BLaER1 (cell line): Measurements from ENCODE around the gene ASF1A.

Experiments
- H3K27ac ChIP-seq: shearing (Covaris generic); formaldehyde crosslinking; 2 replicates; pipeline ENCODE4 v1.8.1; 2022
- H3K27me3 ChIP-seq: shearing (Covaris generic); formaldehyde crosslinking; 2 replicates; pipeline ENCODE4 v1.8.1; 2022
- H3K36me3 ChIP-seq: shearing (Covaris generic); formaldehyde crosslinking; 2 replicates; pipeline ENCODE4 v1.8.1; 2022
- H3K4me1 ChIP-seq: shearing (Covaris generic); formaldehyde crosslinking; 2 replicates; pipeline ENCODE4 v1.8.1; 2022
- H3K4me2 ChIP-seq: shearing (Covaris generic); formaldehyde crosslinking; 2 replicates; pipeline ENCODE4 v1.8.1; 2022
- H3K4me3 ChIP-seq: shearing (Covaris generic); formaldehyde crosslinking; 2 replicates; pipeline ENCODE4 v1.8.1; 2022
- H3K9ac ChIP-seq: shearing (Covaris generic); formaldehyde crosslinking; 2 replicates; pipeline ENCODE4 v1.8.1; 2022
- H3K9me3 ChIP-seq: shearing (Covaris generic); formaldehyde crosslinking; 2 replicates; pipeline ENCODE4 v1.8.1; 2022
- H4K20me1 ChIP-seq: shearing (Covaris generic); formaldehyde crosslinking; 2 replicates; pipeline ENCODE4 v1.8.1; 2022
- Cebpa-rat ChIP-seq: shearing (Covaris generic); IDR thresholded peaks from 2 replicates; pipeline ENCODE4 v1.8.1; 2022

The ASF1A gene

DNA sequence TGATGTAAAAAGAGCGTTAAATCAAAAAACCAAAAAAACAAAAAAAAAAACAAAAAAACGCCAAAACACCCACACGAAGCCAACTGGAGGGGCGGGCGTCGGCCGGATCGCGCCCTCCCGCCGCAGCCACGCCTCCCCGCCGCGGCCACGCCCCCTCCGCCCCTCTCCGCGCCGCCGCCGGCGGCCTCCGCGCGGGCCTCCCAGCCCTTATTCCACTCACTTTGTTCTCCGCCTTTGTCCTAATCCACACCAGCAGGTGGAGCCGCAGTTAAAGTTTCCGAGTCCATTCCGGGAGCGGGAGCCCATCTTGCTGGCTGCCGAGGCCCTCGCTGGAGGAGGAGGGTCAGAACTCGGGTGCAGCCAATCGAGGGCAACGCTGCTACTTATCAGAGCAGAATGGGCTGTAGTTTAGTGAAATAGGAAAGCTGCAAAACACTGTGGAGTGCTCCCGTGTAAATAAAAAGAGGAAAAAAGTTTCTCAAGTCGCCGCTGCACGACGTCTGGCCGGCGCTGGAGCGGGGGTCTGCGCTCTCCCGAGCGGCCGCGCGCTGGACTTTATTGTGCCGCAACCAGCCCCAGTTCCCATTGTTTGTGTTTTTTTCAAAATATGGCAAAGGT, at the start of gene ASF1A:
Gene ASF1A (plus strand): TSS at position 346 of the 618 bp plus-strand sequence. CDS start 262 bp downstream, at position 608.
- peaks cover 42% of the 10 kb centered on the region for H3K4me1 ChIP-seq
- H3K9me3 ChIP-seq = no peaks in the 10 kb centered on the region
- H3K27ac ChIP-seq = peak within 1 kb of the TSS; percentile 98
- H4K20me1 ChIP-seq = peaks cover 42% of the 10 kb centered on the region
- H3K36me3 ChIP-seq = peaks cover 16% of the 10 kb centered on the region
- peak within 1 kb of the TSS; percentile 95 for H3K4me3 ChIP-seq
- no peak for TF ChIP-seq Cebpa-rat
- H3K27me3 ChIP-seq = no peaks in the 10 kb centered on the region
- peak within 1 kb of the TSS; percentile 99 for H3K9ac ChIP-seq
- H3K4me2 ChIP-seq = peak within 1 kb of the TSS; percentile 77

- Histone ChIP-seq H3K4me3 (no peak overlapping the region), H3K27me3 (no peaks in the 10 kb centered on the region), H3K36me3 (peaks cover 15% of the 10 kb centered on the region), H3K4me2 (no peak overlapping the region), H3K27ac (no peak overlapping the region), H4K20me1 (no peaks in the 10 kb centered on the region), H3K4me1 (no peaks in the 10 kb centered on the region), H3K9ac (no peak overlapping the region), H3K9me3 (peaks cover 7% of the 10 kb centered on the region; the same call in 1 of the 2 replicates)
- no peak for TF ChIP-seq Cebpa-rat
Measured at GRCh38 chr6:118844915-118845314, 49.0 kb upstream of the ASF1A start.

- Histone ChIP-seq H3K4me3 (no peak overlapping the region), H3K4me1 (no peaks in the 10 kb centered on the region), H3K4me2 (no peak overlapping the region), H3K27ac (no peak overlapping the region), H3K9me3 (no peaks in the 10 kb centered on the region), H3K27me3 (no peaks in the 10 kb centered on the region), H3K36me3 (peaks cover 10% of the 10 kb centered on the region; the same call in 1 of the 2 replicates), H3K9ac (no peak overlapping the region), H4K20me1 (no peaks in the 10 kb centered on the region)
- TF ChIP-seq Cebpa-rat = no peak
Measured at GRCh38 chr6:118853408-118853807, 40.5 kb upstream of the ASF1A start.

DNA sequence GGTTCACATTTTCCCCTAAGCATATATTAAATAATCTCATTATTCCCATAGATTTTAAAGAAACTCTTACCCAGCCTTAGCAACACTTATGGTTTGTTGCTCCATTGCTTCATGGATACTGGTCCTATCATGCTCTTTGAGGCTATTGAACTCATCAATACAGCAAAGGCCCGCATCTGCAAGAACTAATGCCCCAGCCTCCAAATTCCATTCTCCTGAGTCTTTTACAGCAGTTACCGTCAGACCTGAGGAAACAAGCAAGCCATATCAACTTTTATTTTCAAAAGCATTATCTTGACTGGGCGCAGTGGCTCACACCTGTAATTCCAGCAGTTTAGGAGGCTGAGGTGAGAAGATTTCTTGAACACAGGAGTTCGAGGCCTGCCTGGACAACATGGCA, 37.7 kb upstream of the ASF1A start:
- TF ChIP-seq Cebpa-rat = no peak
- no peak overlapping the region for H3K9ac ChIP-seq
- H3K27me3 ChIP-seq = no peaks in the 10 kb centered on the region
- H3K27ac ChIP-seq = no peak overlapping the region
- H4K20me1 ChIP-seq = no peaks in the 10 kb centered on the region
- no peaks in the 10 kb centered on the region for H3K4me1 ChIP-seq
- peaks cover 13% of the 10 kb centered on the region for H3K36me3 ChIP-seq
- no peak overlapping the region for H3K4me2 ChIP-seq
- H3K9me3 ChIP-seq = peaks cover 19% of the 10 kb centered on the region
- H3K4me3 ChIP-seq = no peak overlapping the region

- Histone ChIP-seq H3K4me2 (no peak overlapping the region), H3K9me3 (peaks cover 34% of the 10 kb centered on the region), H3K4me1 (peaks cover 13% of the 10 kb centered on the region), H3K27me3 (no peaks in the 10 kb centered on the region), H3K36me3 (peaks cover 27% of the 10 kb centered on the region), H3K9ac (no peak overlapping the region), H3K4me3 (no peak overlapping the region), H3K27ac (no peak overlapping the region), H4K20me1 (no peaks in the 10 kb centered on the region)
- no peak for TF ChIP-seq Cebpa-rat
Measured at GRCh38 chr6:118859517-118860064, 34.4 kb upstream of the ASF1A start.

DNA sequence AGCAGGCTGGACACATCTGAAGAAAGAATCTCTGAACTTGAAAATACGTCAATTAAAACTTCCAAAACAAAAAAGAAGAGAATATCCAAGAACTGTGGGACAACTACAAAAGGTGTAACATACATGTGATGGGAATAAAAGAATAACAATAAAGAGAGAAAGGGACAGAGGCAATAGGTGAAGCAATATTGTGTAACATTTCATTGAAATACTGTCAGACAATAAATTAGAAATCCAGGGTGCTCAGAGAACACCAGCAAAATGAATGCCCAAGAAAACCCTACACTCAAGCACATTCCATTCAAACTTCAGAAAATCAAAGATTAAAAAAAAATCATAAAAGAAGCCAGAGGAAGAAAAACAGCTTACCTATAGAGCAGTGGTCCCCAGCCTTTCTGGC, 33.6 kb upstream of the ASF1A start:
- H4K20me1 ChIP-seq = no peaks in the 10 kb centered on the region
- TF ChIP-seq Cebpa-rat = no peak

DNA sequence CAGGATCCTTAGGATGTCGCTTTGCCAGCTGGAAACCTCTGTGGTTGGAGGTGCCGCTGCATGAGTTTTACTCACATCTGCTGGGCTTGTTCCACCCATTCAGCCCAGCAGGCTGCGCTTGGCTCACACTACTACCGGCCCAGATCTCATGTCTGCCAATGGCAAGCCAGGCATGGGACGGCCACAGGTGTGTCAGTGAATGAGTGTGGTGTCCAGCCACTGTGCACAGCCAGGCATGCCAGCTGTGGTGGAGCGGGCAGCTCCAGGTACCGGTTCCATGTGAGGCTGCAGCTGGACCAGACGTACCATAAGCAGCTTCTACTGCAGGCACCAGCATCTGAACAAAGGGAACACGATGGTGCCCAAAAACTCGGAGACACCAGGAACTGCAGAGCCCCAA, 33.1 kb upstream of the ASF1A start:
- Histone ChIP-seq H3K4me3 (no peak overlapping the region), H3K36me3 (peaks cover 25% of the 10 kb centered on the region), H3K9me3 (peaks cover 38% of the 10 kb centered on the region), H3K27ac (no peak overlapping the region), H3K9ac (no peak overlapping the region), H3K27me3 (no peaks in the 10 kb centered on the region), H3K4me2 (no peak overlapping the region), H3K4me1 (peaks cover 23% of the 10 kb centered on the region), H4K20me1 (no peaks in the 10 kb centered on the region)
- no peak for TF ChIP-seq Cebpa-rat

More for the DNA sequence above, 33.6 kb upstream of the ASF1A start:
- peaks cover 26% of the 10 kb centered on the region for H3K36me3 ChIP-seq
- H3K27ac ChIP-seq = no peak overlapping the region
- peaks cover 34% of the 10 kb centered on the region for H3K9me3 ChIP-seq
- no peak overlapping the region for H3K4me2 ChIP-seq
- no peaks in the 10 kb centered on the region for H3K27me3 ChIP-seq
- no peak overlapping the region for H3K9ac ChIP-seq
- H3K4me1 ChIP-seq = peaks cover 20% of the 10 kb centered on the region
- no peak overlapping the region for H3K4me3 ChIP-seq

GRCh38 chr6:118862443-118862842, 31.5 kb upstream of the ASF1A start:
- no peak overlapping the region for H3K9ac ChIP-seq
- H3K36me3 ChIP-seq = peaks cover 26% of the 10 kb centered on the region
- H3K9me3 ChIP-seq = peaks cover 52% of the 10 kb centered on the region
- no peaks in the 10 kb centered on the region for H3K27me3 ChIP-seq
- no peak overlapping the region for H3K4me3 ChIP-seq
- H4K20me1 ChIP-seq = no peaks in the 10 kb centered on the region
- no peak for TF ChIP-seq Cebpa-rat
- no peak overlapping the region for H3K27ac ChIP-seq
- peaks cover 23% of the 10 kb centered on the region for H3K4me1 ChIP-seq
- H3K4me2 ChIP-seq = no peak overlapping the region

- H3K4me2 ChIP-seq = peak overlapping the region; percentile 78
- H3K9me3 ChIP-seq = peaks cover 59% of the 10 kb centered on the region
- no peaks in the 10 kb centered on the region for H4K20me1 ChIP-seq
- peaks cover 26% of the 10 kb centered on the region for H3K36me3 ChIP-seq
- no peak for TF ChIP-seq Cebpa-rat
- H3K27me3 ChIP-seq = no peaks in the 10 kb centered on the region
- peak overlapping the region; percentile 67 for H3K9ac ChIP-seq
- H3K4me1 ChIP-seq = peaks cover 23% of the 10 kb centered on the region
- peak overlapping the region; percentile 25; the same call in 1 of the 2 replicates for H3K4me3 ChIP-seq
- peak overlapping the region; percentile 78 for H3K27ac ChIP-seq
Measured at GRCh38 chr6:118864341-118865099, 29.4 kb upstream of the ASF1A start.

DNA sequence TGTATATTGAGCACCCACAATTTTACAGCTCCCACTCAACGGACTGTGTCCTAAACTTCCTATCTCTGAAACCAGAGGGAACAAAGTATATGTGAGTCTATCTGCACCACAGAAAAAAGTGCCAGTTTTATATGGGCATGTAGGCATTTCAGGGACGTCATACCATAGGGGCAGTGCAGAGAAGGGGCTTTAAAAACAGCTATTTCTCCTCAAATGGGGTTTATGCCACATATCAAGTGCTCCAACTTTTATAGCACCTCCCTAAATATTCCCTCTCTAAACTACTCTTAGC, 28.9 kb upstream of the ASF1A start:
- H3K27me3 ChIP-seq = no peaks in the 10 kb centered on the region
- H3K9me3 ChIP-seq = peaks cover 59% of the 10 kb centered on the region
- H3K4me1 ChIP-seq = peaks cover 23% of the 10 kb centered on the region
- H3K27ac ChIP-seq = peak overlapping the region; percentile 78
- no peaks in the 10 kb centered on the region for H4K20me1 ChIP-seq
- H3K36me3 ChIP-seq = peaks cover 26% of the 10 kb centered on the region
- TF ChIP-seq Cebpa-rat = no peak
- H3K4me3 ChIP-seq = peak overlapping the region; percentile 25; the same call in 1 of the 2 replicates
- peak overlapping the region; percentile 78 for H3K4me2 ChIP-seq
- H3K9ac ChIP-seq = peak overlapping the region; percentile 67
